Type B pancreatic cell (in vitro differentiated cells): ENCODE measurements around the gene ABTB1. TPM values are rescaled to one million over a fixed set of nuclear protein-coding genes. Genes with fewer than 3 reads are reported as not detected.

Experiments used
- DNase-seq: peaks from one replicate; pipeline ENCODE4 v3.0.0; 2021; ENCODE audit warnings: mixed read lengths; ENCODE audit not compliant: unreplicated experiment; ENCODE audit errors: extremely low spot score
- H3K27ac Mint-ChIP-seq: 2 replicates; pipeline ENCODE4 v1.8.0; 2021; ENCODE audit warnings: mild to moderate bottlenecking, mixed read lengths
- H3K27me3 Mint-ChIP-seq: 2 replicates; pipeline ENCODE4 v1.8.0; 2021; ENCODE audit warnings: mixed read lengths
- H3K36me3 Mint-ChIP-seq: 2 replicates; pipeline ENCODE4 v1.8.0; 2021; ENCODE audit warnings: mixed read lengths
- H3K4me1 Mint-ChIP-seq: one replicate; pipeline ENCODE4 v1.8.0; 2021; ENCODE audit warnings: mixed read lengths; ENCODE audit not compliant: unreplicated experiment
- H3K4me3 Mint-ChIP-seq: 2 replicates; pipeline ENCODE4 v1.8.0; 2021; ENCODE audit warnings: mild to moderate bottlenecking, mixed read lengths
- H3K9me3 Mint-ChIP-seq: 2 replicates; pipeline ENCODE4 v1.8.0; 2021; ENCODE audit warnings: mixed read lengths
- CTCF ChIP-seq: fragments of 200-600 bp; sonication (generic); conservative IDR thresholded peaks from 2 replicates; pipeline ENCODE4 v1.5.0; 2021; ENCODE audit warnings: antibody characterized with exemption, mild to moderate bottlenecking
- total RNA-seq: library from RNA; stranded (reverse); gene quantifications from 2 replicates; pipeline ENCODE4 v1.2.1, GENCODE V29; 2021; ENCODE audit warnings: low replicate concordance

The ABTB1 gene
- total RNA-seq, 1 donor from 2014 or later, result 17.8 TPM

- Mint-ChIP-seq H3K36me3 (peaks cover 3% of the 10 kb centered on the region), H3K4me1 (peaks cover 8% of the 10 kb centered on the region), H3K9me3 (no peaks in the 10 kb centered on the region), H3K27me3 (no peaks in the 10 kb centered on the region), H3K27ac (no peak overlapping the region), H3K4me3 (no peak overlapping the region)
- no peak for DNase-seq
- no peak for TF ChIP-seq CTCF
Observed at GRCh38 chr3:127646501-127647046, 26.2 kb upstream of the ABTB1 start.

GRCh38 chr3:127647166-127647844, 25.4 kb upstream of the ABTB1 start:
- DNase-seq, result no peak
- no peak for TF ChIP-seq CTCF
- peaks cover 1% of the 10 kb centered on the region for H3K36me3 Mint-ChIP-seq
- H3K4me3 Mint-ChIP-seq, result no peak overlapping the region
- no peaks in the 10 kb centered on the region for H3K27me3 Mint-ChIP-seq
- H3K27ac Mint-ChIP-seq, result no peak overlapping the region
- no peaks in the 10 kb centered on the region for H3K9me3 Mint-ChIP-seq
- peaks cover 8% of the 10 kb centered on the region for H3K4me1 Mint-ChIP-seq

GRCh38 chr3:127647845-127648204, 24.9 kb upstream of the ABTB1 start:
- no peak overlapping the region for H3K27ac Mint-ChIP-seq
- H3K27me3 Mint-ChIP-seq, result no peaks in the 10 kb centered on the region

DNA sequence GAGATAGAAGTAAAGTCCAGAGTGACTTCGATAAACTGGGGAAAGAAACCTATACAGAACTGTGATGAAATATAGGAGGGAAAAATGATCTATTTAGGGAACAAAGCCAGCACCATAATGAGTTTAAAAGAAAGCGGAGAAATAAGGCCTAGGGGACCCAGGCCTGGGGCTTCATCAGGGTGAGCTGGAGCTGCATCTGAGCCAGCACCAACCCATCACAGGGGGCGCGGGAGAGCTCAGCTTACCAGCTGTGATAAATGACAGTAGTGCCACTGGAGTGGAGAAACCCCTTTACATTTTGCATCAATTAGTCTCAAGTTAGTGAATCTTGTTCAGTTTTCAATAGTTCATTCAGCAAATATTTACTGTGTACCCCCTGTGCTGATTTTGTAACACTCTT, 22.5 kb upstream of the ABTB1 start:
- H3K27me3 Mint-ChIP-seq, result no peaks in the 10 kb centered on the region
- DNase-seq, result no peak

More at GRCh38 chr3:127647845-127648204, 24.9 kb upstream of the ABTB1 start:
- Mint-ChIP-seq H3K9me3 (no peaks in the 10 kb centered on the region), H3K4me3 (no peak overlapping the region), H3K4me1 (peaks cover 8% of the 10 kb centered on the region), H3K36me3 (no peaks in the 10 kb centered on the region)
- TF ChIP-seq CTCF, result no peak
- no peak for DNase-seq

GRCh38 chr3:127651516-127652172, 21.1 kb upstream of the ABTB1 start:
- no peaks in the 10 kb centered on the region for H3K27me3 Mint-ChIP-seq
- no peaks in the 10 kb centered on the region for H3K9me3 Mint-ChIP-seq
- H3K4me3 Mint-ChIP-seq, result no peak overlapping the region
- TF ChIP-seq CTCF, result no peak
- no peak for DNase-seq
- H3K36me3 Mint-ChIP-seq, result no peaks in the 10 kb centered on the region
- no peak overlapping the region for H3K27ac Mint-ChIP-seq
- peaks cover 24% of the 10 kb centered on the region for H3K4me1 Mint-ChIP-seq

More for the DNA sequence above, 22.5 kb upstream of the ABTB1 start:
- no peaks in the 10 kb centered on the region for H3K9me3 Mint-ChIP-seq
- H3K27ac Mint-ChIP-seq, result no peak overlapping the region
- no peak overlapping the region for H3K4me3 Mint-ChIP-seq
- peaks cover 18% of the 10 kb centered on the region for H3K4me1 Mint-ChIP-seq
- TF ChIP-seq CTCF, result no peak
- H3K36me3 Mint-ChIP-seq, result no peaks in the 10 kb centered on the region
